ENCODE data around the gene FAM171A1.
"Not testable (repeated sequence)": the region's sequence is repeated elsewhere in the genome, so short reads cannot be mapped to it uniquely, and the experiment has no call there.

Gene FAM171A1

GRCh38 chr10:15280974-15281373 lies 90.1 kb downstream of the FAM171A1 start:
- H3K4me1 ChIP-seq (ENCODE audit: control insufficient read depth in 1 of 2, insufficient read depth in 1 of 2, low read depth in 1 of 2, low read length in 1 of 2) = no peaks in the 10 kb centered on the region
- TF ChIP-seq CTCF (IDR thresholded peaks at IDR 0.05) = no peak
- H3K36me3 ChIP-seq = no peaks in the 10 kb centered on the region
- H3K4me3 ChIP-seq (ENCODE audit: low read depth in 1 of 2, low read length in 1 of 2) = no peak overlapping the region
- H3K27me3 ChIP-seq = no peaks in the 10 kb centered on the region
- no peak overlapping the region for H3K27ac ChIP-seq
- H3K9me3 ChIP-seq = no peaks in the 10 kb centered on the region

GRCh38 chr10:15280462-15280861 lies 90.6 kb downstream of the FAM171A1 start:
- TF ChIP-seq CTCF (IDR thresholded peaks at IDR 0.05) = no peak
- H3K27ac ChIP-seq = no peak overlapping the region

DNA sequence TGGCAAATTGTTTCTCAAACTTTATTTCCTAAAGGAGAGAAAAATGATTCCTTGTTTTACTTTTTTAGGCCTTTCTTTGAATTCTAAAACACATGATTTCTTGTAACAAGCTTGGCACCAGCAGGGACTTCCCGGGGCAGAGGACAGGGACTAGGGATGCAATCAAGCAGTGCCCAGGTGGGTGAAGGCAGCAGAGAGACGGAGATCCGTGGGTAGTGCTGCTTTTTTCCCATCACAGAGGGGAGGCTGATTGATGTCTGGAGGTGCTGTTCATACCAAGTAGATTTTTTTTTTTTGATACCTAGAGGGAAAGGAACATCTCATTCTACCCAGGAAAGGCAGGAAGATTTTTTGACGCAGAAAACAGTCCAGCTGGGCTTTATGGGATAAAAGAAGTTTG lies 91.9 kb downstream of the FAM171A1 start:
- H3K4me1 ChIP-seq (ENCODE audit: control insufficient read depth in 1 of 2, insufficient read depth in 1 of 2, low read depth in 1 of 2, low read length in 1 of 2) = no peaks in the 10 kb centered on the region
- H3K27me3 ChIP-seq = no peaks in the 10 kb centered on the region
- no peak overlapping the region for H3K27ac ChIP-seq
- no peak for TF ChIP-seq CTCF (IDR thresholded peaks at IDR 0.05)
- H3K9me3 ChIP-seq = no peaks in the 10 kb centered on the region
- no peak overlapping the region for H3K4me3 ChIP-seq (ENCODE audit: low read depth in 1 of 2, low read length in 1 of 2)
- H3K36me3 ChIP-seq = no peaks in the 10 kb centered on the region

More at GRCh38 chr10:15280462-15280861, 90.6 kb downstream of the FAM171A1 start:
- Histone ChIP-seq H3K4me1 (ENCODE audit: control insufficient read depth in 1 of 2, insufficient read depth in 1 of 2, low read depth in 1 of 2, low read length in 1 of 2) (no peaks in the 10 kb centered on the region), H3K27me3 (no peaks in the 10 kb centered on the region), H3K9me3 (no peaks in the 10 kb centered on the region), H3K36me3 (no peaks in the 10 kb centered on the region), H3K4me3 (ENCODE audit: low read depth in 1 of 2, low read length in 1 of 2) (no peak overlapping the region)

- H3K4me1 ChIP-seq (ENCODE audit: control insufficient read depth in 1 of 2, insufficient read depth in 1 of 2, low read depth in 1 of 2, low read length in 1 of 2) = no peaks in the 10 kb centered on the region
- no peaks in the 10 kb centered on the region for H3K9me3 ChIP-seq
- H3K36me3 ChIP-seq = no peaks in the 10 kb centered on the region
- no peak for TF ChIP-seq CTCF (IDR thresholded peaks at IDR 0.05)
- H3K27me3 ChIP-seq = no peaks in the 10 kb centered on the region
- H3K4me3 ChIP-seq (ENCODE audit: low read depth in 1 of 2, low read length in 1 of 2) = no peak overlapping the region
- H3K27ac ChIP-seq = no peak overlapping the region
These were observed 92.3 kb downstream of the FAM171A1 start for GRCh38 chr10:15278786-15279185.

- not testable (repeated sequence) for H3K27ac ChIP-seq; H3K9me3 ChIP-seq; H3K4me1 ChIP-seq (ENCODE audit: control insufficient read depth in 1 of 2, insufficient read depth in 1 of 2, low read depth in 1 of 2, low read length in 1 of 2)
These were observed 95.0 kb downstream of the FAM171A1 start for GRCh38 chr10:15276039-15276438.

GRCh38 chr10:15269838-15270237 lies 101.3 kb downstream of the FAM171A1 start:
- not testable (repeated sequence) for H3K36me3 ChIP-seq; H3K4me3 ChIP-seq (ENCODE audit: low read depth in 1 of 2, low read length in 1 of 2); H3K9me3 ChIP-seq; H3K4me1 ChIP-seq (ENCODE audit: control insufficient read depth in 1 of 2, insufficient read depth in 1 of 2, low read depth in 1 of 2, low read length in 1 of 2); H3K27ac ChIP-seq; H3K27me3 ChIP-seq

More at GRCh38 chr10:15276039-15276438, 95.0 kb downstream of the FAM171A1 start:
- H3K4me3 ChIP-seq (ENCODE audit: low read depth in 1 of 2, low read length in 1 of 2); H3K36me3 ChIP-seq; H3K27me3 ChIP-seq: not testable (repeated sequence)

DNA sequence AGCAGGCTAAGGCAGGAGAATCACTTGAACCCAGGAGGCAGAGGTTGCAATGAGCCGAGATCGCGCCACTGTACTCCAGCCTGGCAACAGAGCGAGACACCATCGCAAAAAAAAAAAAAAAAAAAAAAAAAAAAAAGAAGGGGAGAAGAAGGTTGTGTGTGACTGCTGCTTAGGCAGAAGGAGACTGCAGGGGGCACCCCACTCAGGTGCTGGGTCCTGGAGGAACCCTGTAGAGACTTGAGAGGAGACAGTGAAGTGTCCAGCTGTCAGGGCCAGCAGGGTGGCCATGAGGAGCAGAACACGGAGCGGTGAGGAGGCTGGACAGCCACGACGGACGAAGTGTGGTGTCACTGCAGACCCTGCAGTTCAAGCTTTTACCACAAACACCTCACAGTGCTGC lies 103.6 kb downstream of the FAM171A1 start:
- Histone ChIP-seq H3K4me1 (ENCODE audit: control insufficient read depth in 1 of 2, insufficient read depth in 1 of 2, low read depth in 1 of 2, low read length in 1 of 2) (no peaks in the 10 kb centered on the region), H3K4me3 (ENCODE audit: low read depth in 1 of 2, low read length in 1 of 2) (no peak overlapping the region), H3K27ac (no peak overlapping the region), H3K36me3 (no peaks in the 10 kb centered on the region), H3K9me3 (no peaks in the 10 kb centered on the region), H3K27me3 (no peaks in the 10 kb centered on the region)
- no peak for TF ChIP-seq CTCF (IDR thresholded peaks at IDR 0.05)

Data from neutrophil (primary cell).